HG02973 (cell line): Measurements from ENCODE around the gene RILPL1.
"Not testable (repeated sequence)": the region's sequence is repeated elsewhere in the genome, so short reads cannot be mapped to it uniquely, and the experiment has no call there.

ENCODE experiments used
- ATAC-seq: cut with Tn5 transposase; IDR thresholded peaks from one replicate; pipeline ENCODE4 v1.9.1; 2021; ENCODE audit warnings: moderate library complexity; ENCODE audit not compliant: unreplicated experiment

Gene RILPL1

GRCh38 chr12:123471374-123472068 is 62.0 kb downstream of the RILPL1 start:
- no peak for ATAC-seq

GRCh38 chr12:123469978-123470377 is 63.5 kb downstream of the RILPL1 start:
- ATAC-seq: no peak

- ATAC-seq: no peak
Observed at GRCh38 chr12:123468786-123469185, 64.7 kb downstream of the RILPL1 start.

- ATAC-seq: no peak
Observed at GRCh38 chr12:123465084-123465483, 68.4 kb downstream of the RILPL1 start.

- not testable (repeated sequence) for ATAC-seq
Observed at GRCh38 chr12:123463174-123463573, 70.3 kb downstream of the RILPL1 start.

GRCh38 chr12:123457980-123458779 is 75.3 kb downstream of the RILPL1 start, which contains the start of gene SNRNP35:
TSS of gene SNRNP35 (plus strand) at chr12:123458139. CDS start at chr12:123465541, 7,402 bp downstream.
- no peak for ATAC-seq

GRCh38 chr12:123453165-123453564 is 80.4 kb downstream of the RILPL1 start:
- ATAC-seq: no peak

GRCh38 chr12:123452276-123452550 is 81.3 kb downstream of the RILPL1 start:
- not testable (repeated sequence) for ATAC-seq

GRCh38 chr12:123450636-123451035 is 82.9 kb downstream of the RILPL1 start:
- no peak for ATAC-seq

GRCh38 chr12:123449856-123450255 is 83.7 kb downstream of the RILPL1 start:
- ATAC-seq: no peak

- ATAC-seq: no peak
Observed at GRCh38 chr12:123449249-123449733, 84.2 kb downstream of the RILPL1 start.

GRCh38 chr12:123446333-123446713 is 87.2 kb downstream of the RILPL1 start:
- ATAC-seq: no peak

GRCh38 chr12:123445388-123446332 is 87.9 kb downstream of the RILPL1 start:
- ATAC-seq: no peak

- ATAC-seq: no peak
Observed at GRCh38 chr12:123444092-123445026, 89.2 kb downstream of the RILPL1 start.

GRCh38 chr12:123442774-123443173 is 90.7 kb downstream of the RILPL1 start:
- ATAC-seq: no peak

- peak; percentile 42 for ATAC-seq
Observed at GRCh38 chr12:123441523-123442164, 91.9 kb downstream of the RILPL1 start.

- ATAC-seq: peak; percentile 74
Observed at GRCh38 chr12:123436017-123436964, 97.2 kb downstream of the RILPL1 start, which contains the start of gene RILPL2. TSS of gene RILPL2 (minus strand) at chr12:123436684. CDS start at chr12:123436420, 264 bp downstream.

- no peak for ATAC-seq
Observed at GRCh38 chr12:123435636-123436016, 97.9 kb downstream of the RILPL1 start.
